VCaP (cell line): ENCODE data around the gene HSBP1L1.
A peak's percentile ranks its signal among the peaks of the same experiment; 100 is the strongest.

Experiments
- H3K27ac ChIP-seq: fragments of 450-650 bp; 2 replicates; pipeline ENCODE4 v1.5.1; 2017
- CTCF ChIP-seq: fragments of 450-650 bp; conservative IDR thresholded peaks from 2 replicates; pipeline ENCODE4 v1.5.1; 2017; ENCODE audit warnings: mild to moderate bottlenecking, moderate library complexity

The HSBP1L1 gene

GRCh38 chr18:79961527-79962291 lies 2.7 kb upstream of the HSBP1L1 start:
- TF ChIP-seq CTCF, result no peak

GRCh38 chr18:79962311-79962710 lies 2.1 kb upstream of the HSBP1L1 start:
- no peak for TF ChIP-seq CTCF
- H3K27ac ChIP-seq, result no peak overlapping the region

More at GRCh38 chr18:79961527-79962291, 2.7 kb upstream of the HSBP1L1 start:
- no peak overlapping the region for H3K27ac ChIP-seq

GRCh38 chr18:79962835-79963657 lies 1.4 kb upstream of the HSBP1L1 start:
- TF ChIP-seq CTCF, result no peak
- H3K27ac ChIP-seq, result peak overlapping the region; percentile 95

- peak overlapping the region; percentile 95 for H3K27ac ChIP-seq
- no peak for TF ChIP-seq CTCF
Observed at GRCh38 chr18:79963658-79964329, 649 bp upstream of the HSBP1L1 start.

- peak overlapping the region; percentile 95 for H3K27ac ChIP-seq
- TF ChIP-seq CTCF, result no peak
Observed at GRCh38 chr18:79965119-79965902, 868 bp downstream of the HSBP1L1 start.

DNA sequence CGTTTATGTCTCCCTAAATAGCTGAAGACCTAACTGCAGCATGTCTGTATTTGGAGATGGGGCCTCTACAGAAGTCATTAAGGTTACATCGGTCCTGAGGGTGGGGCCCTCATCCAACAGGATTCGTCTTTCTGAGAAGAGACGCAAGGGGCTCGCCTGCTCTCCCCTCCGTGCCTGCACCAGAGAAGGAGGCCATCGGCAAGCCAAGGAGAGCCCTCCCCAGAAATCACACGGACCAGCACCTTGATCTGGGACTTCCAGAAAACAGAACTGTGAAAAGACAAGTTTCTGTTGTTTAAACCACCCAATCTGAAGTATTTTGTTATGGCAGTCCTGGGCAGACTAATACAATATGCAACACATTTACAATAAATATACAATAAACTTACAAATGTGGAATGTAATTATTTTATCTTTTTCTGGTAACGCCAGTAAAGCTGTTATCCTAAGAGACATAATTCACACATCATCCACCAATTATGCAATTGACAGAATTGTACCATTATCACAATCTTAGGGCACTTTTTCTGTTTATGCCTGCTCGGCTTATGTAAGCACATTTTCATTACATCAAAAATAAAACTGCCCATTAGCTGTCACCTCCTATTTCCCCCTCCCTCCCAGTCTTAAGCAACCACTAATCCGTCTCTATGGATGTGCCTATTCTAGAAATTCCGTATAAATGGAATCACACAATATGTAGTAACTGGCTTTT lies 6.1 kb downstream of the HSBP1L1 start:
- peak overlapping the region; percentile 22; the same call in 1 of the 2 replicates for H3K27ac ChIP-seq
- TF ChIP-seq CTCF, result no peak
